PFSK-1 (cell line): ENCODE results near the gene DAPK1.

Experiments
- FOXP2 ChIP-seq: optimal IDR thresholded peaks from 2 replicates; pipeline ENCODE3; 2011; ENCODE audit warnings: borderline replicate concordance, control low read depth, inconsistent platforms; ENCODE audit not compliant: insufficient read depth; ENCODE audit errors: extremely low read length, extremely low read depth
- POLR2AphosphoS5 ChIP-seq: IDR thresholded peaks from 2 replicates; pipeline ENCODE4 v1.6.1; 2012; ENCODE audit warnings: low read depth, mild to moderate bottlenecking, control low read depth, low read length, moderate library complexity
- SIN3A ChIP-seq: IDR thresholded peaks from 2 replicates; pipeline ENCODE4 v1.6.1; 2012; ENCODE audit warnings: mild to moderate bottlenecking, low read length, moderate library complexity, borderline replicate concordance; ENCODE audit not compliant: insufficient read depth
- TAF1 ChIP-seq: IDR thresholded peaks from 2 replicates; pipeline ENCODE4 v1.6.1; 2012; ENCODE audit warnings: low read length, control low read depth, borderline replicate concordance; ENCODE audit not compliant: insufficient read depth
- TF ChIP-seq, protein P1 (sequence below), 2 experiments: IDR thresholded peaks; 2 replicates each; pipeline versions ENCODE4 v1.6.1 to v1.8.0; 2011 to 2012; ENCODE audit warnings: low read depth in 2 of 2, low read length in 2 of 2, control low read depth in 1 of 2, inconsistent platforms in 1 of 2, mild to moderate bottlenecking in 1 of 2, moderate library complexity in 1 of 2; ENCODE audit not compliant: insufficient read depth in 1 of 2

Gene DAPK1

DNA sequence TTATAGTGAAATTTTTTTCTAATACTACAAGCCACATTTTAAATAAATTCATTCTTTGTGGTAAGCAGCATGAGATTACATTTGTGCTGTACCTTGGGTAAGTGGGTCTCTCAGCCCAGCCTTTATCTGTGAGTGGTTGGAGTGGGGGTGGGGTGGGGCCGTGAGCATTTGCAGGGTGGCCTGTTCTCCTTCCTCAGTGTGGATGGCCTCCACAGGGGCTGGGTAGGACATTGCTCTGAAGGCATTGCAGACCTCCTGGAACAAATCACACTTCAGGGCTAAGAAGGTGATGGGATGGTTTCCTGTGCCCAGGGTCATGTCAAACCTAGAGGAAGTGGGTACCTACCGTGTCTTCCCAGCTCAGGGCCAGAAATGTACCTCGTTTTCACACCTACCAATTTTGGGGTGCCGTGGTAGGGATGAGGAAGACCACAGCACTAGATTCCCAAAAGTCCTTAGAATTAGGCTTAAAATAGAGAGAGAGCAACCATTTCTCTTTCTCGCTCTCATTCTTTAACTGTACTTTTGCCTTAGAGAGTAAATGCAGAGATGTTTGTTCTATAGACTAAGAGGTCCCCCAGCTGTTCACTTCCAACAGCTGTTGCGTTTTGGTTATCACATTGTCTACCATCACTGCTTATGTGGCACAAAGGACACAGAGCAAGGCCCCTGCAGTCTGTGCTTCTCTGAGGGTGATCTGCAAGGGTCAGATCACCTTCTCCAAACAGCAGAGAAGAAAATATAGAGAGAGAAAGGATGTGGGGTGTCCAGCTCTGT, 144.9 kb downstream of the DAPK1 start:
- TF ChIP-seq, protein P1, sequence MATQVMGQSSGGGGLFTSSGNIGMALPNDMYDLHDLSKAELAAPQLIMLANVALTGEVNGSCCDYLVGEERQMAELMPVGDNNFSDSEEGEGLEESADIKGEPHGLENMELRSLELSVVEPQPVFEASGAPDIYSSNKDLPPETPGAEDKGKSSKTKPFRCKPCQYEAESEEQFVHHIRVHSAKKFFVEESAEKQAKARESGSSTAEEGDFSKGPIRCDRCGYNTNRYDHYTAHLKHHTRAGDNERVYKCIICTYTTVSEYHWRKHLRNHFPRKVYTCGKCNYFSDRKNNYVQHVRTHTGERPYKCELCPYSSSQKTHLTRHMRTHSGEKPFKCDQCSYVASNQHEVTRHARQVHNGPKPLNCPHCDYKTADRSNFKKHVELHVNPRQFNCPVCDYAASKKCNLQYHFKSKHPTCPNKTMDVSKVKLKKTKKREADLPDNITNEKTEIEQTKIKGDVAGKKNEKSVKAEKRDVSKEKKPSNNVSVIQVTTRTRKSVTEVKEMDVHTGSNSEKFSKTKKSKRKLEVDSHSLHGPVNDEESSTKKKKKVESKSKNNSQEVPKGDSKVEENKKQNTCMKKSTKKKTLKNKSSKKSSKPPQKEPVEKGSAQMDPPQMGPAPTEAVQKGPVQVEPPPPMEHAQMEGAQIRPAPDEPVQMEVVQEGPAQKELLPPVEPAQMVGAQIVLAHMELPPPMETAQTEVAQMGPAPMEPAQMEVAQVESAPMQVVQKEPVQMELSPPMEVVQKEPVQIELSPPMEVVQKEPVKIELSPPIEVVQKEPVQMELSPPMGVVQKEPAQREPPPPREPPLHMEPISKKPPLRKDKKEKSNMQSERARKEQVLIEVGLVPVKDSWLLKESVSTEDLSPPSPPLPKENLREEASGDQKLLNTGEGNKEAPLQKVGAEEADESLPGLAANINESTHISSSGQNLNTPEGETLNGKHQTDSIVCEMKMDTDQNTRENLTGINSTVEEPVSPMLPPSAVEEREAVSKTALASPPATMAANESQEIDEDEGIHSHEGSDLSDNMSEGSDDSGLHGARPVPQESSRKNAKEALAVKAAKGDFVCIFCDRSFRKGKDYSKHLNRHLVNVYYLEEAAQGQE (IDR thresholded peaks at IDR 0.05; ENCODE audit: insufficient read depth in 1 of 2, low read depth in 2 of 2, low read length in 2 of 2), result no peak
- TF ChIP-seq TAF1, result no peak
- no peak for TF ChIP-seq FOXP2
- no peak for TF ChIP-seq POLR2AphosphoS5
- no peak for TF ChIP-seq SIN3A

DNA sequence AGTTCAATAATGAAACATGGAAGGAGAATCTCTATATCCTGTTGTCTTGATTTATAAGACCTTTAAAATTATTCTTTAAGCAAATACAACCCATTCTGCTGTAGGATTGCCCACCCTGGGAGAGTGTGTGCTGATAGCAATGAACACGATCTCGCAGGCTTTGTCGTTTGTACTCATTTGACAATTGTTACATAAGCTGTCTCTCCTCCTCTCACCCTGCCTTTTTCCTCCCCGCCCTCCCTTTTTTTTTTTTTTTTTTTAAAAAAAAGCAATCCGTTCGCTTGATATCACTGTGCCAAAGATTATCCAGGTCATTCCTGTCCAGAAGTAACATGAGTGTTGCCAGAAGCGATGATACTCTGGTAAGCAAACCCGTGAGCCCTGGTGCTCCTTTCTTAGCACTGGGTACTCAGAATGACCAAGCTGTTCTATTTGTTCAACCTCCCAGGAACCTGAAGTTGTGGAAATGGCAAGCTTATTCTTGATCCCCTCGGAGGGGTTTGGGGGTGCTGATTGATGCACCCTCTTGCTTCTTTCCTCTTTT, 145.5 kb downstream of the DAPK1 start:
- TF ChIP-seq SIN3A (no peak), TAF1 (no peak), POLR2AphosphoS5 (no peak), FOXP2 (no peak)
- TF ChIP-seq, protein P1 (IDR thresholded peaks at IDR 0.05; ENCODE audit: insufficient read depth in 1 of 2, low read depth in 2 of 2, low read length in 2 of 2), result no peak

DNA sequence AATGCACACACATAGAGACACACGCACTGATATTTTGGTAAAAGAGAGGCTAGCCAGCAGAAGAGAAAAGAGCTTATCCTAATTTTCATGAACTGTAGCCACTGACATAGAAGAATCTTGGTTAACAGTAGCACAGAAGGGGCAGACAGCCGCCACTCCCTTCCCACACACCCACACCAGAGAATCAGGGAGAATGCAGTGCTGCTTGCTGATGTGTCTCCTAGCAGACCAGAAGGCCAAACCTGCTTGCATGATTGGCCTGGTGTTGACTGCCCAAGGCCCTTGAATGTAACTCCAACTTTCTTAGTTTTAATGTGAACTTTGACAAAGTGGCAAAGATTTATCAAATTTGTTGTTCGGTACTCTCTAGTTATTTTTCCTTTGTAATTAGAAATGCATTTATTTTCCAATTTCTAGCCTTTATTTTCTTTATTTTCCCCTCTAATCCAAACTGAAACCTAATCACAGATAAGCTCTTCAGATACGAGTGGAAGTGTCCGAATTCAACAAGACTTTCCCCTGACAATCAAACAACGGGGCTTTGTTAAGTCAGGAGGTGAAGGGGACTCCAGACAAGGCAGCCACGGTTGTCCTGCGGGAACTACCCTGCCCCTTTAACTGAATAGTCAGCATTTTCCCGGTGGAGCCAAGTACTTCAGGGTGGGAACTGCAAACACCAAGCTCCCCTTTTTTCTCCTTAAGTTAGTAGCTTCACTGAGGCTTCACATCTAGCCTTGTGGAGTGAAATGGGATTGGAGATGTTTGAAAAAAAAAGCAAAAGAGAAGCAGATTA, 146.3 kb downstream of the DAPK1 start:
- TF ChIP-seq TAF1 (no peak), SIN3A (no peak)

DNA sequence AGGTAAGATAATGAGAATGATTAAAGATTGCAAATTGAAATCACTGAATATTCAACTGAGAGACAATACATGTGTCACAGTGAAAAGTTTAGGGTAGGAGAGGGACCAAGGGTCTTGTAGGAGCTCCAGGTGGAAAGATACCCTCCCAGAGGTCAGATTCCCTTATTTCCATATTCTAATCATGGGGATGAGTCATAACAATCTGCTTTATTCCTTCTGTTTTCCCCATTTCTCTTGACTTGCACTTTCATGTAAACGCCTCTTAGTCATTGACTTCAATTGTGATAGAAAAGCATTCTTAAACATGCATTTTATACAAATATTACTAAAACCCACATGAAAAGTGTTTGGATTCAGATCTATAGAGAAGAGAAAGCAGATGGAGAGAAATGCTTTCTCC, 147.0 kb downstream of the DAPK1 start:
- TF ChIP-seq TAF1, result no peak
- TF ChIP-seq POLR2AphosphoS5, result no peak
- TF ChIP-seq FOXP2, result no peak
- no peak for TF ChIP-seq SIN3A
- TF ChIP-seq, protein P1 (IDR thresholded peaks at IDR 0.05; ENCODE audit: insufficient read depth in 1 of 2, low read depth in 2 of 2, low read length in 2 of 2), result no peak

DNA sequence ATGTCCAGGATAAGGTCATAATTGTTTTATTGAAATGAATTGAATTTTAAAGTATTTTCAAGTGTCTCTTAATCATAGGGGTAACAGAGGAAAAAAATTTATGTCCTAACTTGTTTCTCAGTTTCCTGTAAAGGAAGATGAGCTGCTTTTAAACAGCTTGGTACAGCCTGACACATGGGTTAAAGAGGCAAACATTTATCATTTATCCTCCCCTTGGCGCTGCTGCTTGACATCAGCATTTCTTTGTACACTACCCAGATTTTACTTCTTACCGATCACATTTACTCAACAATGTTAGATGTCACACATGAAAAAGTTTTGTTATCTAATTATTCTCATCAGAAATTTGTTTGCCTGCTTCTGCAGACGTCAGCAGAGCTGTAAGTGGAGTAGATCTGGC, 148.9 kb downstream of the DAPK1 start:
- TF ChIP-seq POLR2AphosphoS5 (no peak), TAF1 (no peak), SIN3A (no peak), FOXP2 (no peak)
- TF ChIP-seq, protein P1 (IDR thresholded peaks at IDR 0.05; ENCODE audit: insufficient read depth in 1 of 2, low read depth in 2 of 2, low read length in 2 of 2), result no peak
